Natural killer cell (primary cell): Measurements from ENCODE around the gene GLB1L. TPM values are rescaled to one million over a fixed set of nuclear protein-coding genes. Genes with fewer than 3 reads are reported as not detected.

Experiments
- ATAC-seq, 3 donors: fragments of 150-1000 bp in 2 of 3; fragments of 200-7000 bp in 1 of 3; cut with Tn5 transposase; 1 replicate in 1 of 3; 2 replicates in 2 of 3; pipeline ENCODE4 v1.10.0; 2021; ENCODE audit warnings: mild to moderate bottlenecking in 2 of 3, moderate library complexity in 2 of 3
- DNase-seq, 2 donors: peaks; one replicate each; pipeline versions ENCODE4 v3.0.0 to v3.0.0-alpha.2; 2013 to 2021; ENCODE audit warnings: mixed read lengths in 1 of 2
- H3K27ac ChIP-seq: one replicate; pipeline ENCODE4 v1.5.1; 2013; ENCODE audit warnings: mild to moderate bottlenecking, low read length
- H3K27me3 ChIP-seq: one replicate; pipeline ENCODE4 v1.6.1; 2013; ENCODE audit warnings: low read length; ENCODE audit not compliant: control insufficient read depth, insufficient read depth
- H3K36me3 ChIP-seq: one replicate; pipeline ENCODE4 v1.6.1; 2013; ENCODE audit warnings: low read length; ENCODE audit not compliant: control insufficient read depth, insufficient read depth
- H3K4me1 ChIP-seq: one replicate; pipeline ENCODE4 v1.6.1; 2013; ENCODE audit warnings: low read length; ENCODE audit not compliant: control insufficient read depth, insufficient read depth
- H3K4me3 ChIP-seq: one replicate; pipeline ENCODE4 v1.5.1; 2013; ENCODE audit warnings: low read length
- H3K9me3 ChIP-seq: one replicate; pipeline ENCODE4 v1.6.1; 2013; ENCODE audit warnings: low read length; ENCODE audit not compliant: control insufficient read depth, insufficient read depth
- H3K27ac Mint-ChIP-seq, 2 donors: one replicate each; pipeline ENCODE4 v1.8.0; 2022; ENCODE audit warnings: mild to moderate bottlenecking in 2 of 2, mixed read lengths in 2 of 2, moderate library complexity in 1 of 2
- H3K27me3 Mint-ChIP-seq, 2 donors: one replicate each; pipeline ENCODE4 v1.8.0; 2022; ENCODE audit warnings: low read depth in 2 of 2, mixed read lengths in 2 of 2
- H3K36me3 Mint-ChIP-seq: one replicate; pipeline ENCODE4 v1.8.0; 2022; ENCODE audit warnings: mixed read lengths
- H3K4me1 Mint-ChIP-seq, 2 donors: one replicate each; pipeline ENCODE4 v1.8.0; 2022; ENCODE audit warnings: mixed read lengths in 2 of 2
- H3K4me3 Mint-ChIP-seq: one replicate; pipeline ENCODE4 v1.8.0; 2022; ENCODE audit warnings: mild to moderate bottlenecking, moderate library complexity, mixed read lengths
- H3K9me3 Mint-ChIP-seq, 2 donors: one replicate each; pipeline ENCODE4 v1.8.0; 2022; ENCODE audit warnings: mixed read lengths in 2 of 2
- WGBS: methylation state at CpG from one replicate; pipeline ENCODE4 v1.1.7; 2013; ENCODE audit warnings: missing lambda C conversion rate; ENCODE audit not compliant: insufficient coverage; 5-methylcytosine and 5-hydroxymethylcytosine counted together
- intact Hi-C: fragments of 100-400 bp; cut with micrococcal nuclease; formaldehyde crosslinking; loops from one replicate; pipeline ENCODE4 v1.14.2; 2022
- total RNA-seq, 4 donors: library from RNA; stranded (reverse); fragments of 120-200 nt in 1 of 4; gene quantifications; one replicate each; pipeline versions ENCODE4 v1.2.3 to v1.2.4, GENCODE V29; 2013 to 2022
- TF ChIP-seq, protein P1 (sequence below): fragments of 200-600 bp; IDR thresholded peaks from one replicate; pipeline ENCODE4 v1.8.0; 2022; ENCODE audit warnings: antibody characterized with exemption

Gene GLB1L
- total RNA-seq, 3 donors from 2014 or later (not counting 1 experiment from before 2014, with no cell fraction given) = 4.3 to 7.7 (median 4.5) TPM

DNA sequence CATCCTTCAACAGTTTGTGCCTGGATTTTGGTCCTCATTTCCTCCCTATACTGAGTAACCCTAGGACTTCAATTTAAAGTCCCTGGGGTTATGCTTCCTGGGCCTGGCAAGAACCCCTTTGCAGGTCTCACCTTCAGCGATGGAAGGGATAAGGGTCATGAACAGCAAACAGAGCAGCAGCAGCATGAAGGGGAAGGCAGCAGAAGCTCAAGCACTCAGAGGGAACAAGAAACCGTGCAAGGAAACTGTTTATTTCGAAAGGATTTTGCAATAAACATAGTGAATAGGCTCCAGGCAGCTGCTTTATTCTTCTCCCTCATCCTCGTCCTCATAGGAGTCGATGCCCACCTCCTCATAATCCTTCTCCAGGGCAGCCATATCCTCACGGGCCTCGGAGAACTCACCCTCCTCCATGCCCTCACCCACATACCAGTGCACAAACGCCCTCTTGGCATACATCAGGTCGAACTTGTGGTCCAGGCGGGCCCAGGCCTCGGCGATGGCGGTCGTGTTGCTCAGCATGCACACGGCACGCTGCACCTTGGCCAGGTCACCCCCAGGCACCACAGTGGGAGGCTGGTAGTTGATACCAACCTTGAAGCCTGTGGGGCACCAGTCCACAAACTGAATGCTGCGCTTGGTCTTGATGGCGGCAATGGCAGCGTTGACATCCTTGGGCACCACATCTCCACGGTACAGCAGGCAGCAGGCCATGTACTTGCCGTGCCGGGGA, 5.0 kb upstream of the GLB1L start:
- peak overlapping the region; percentile 86 to 98 for H3K27ac Mint-ChIP-seq
- no peaks in the 10 kb centered on the region for H3K36me3 Mint-ChIP-seq
- Histone ChIP-seq H3K27me3 (no peaks in the 10 kb centered on the region), H3K27ac (peak overlapping the region; percentile 97), H3K4me1 (peaks cover 82% of the 10 kb centered on the region), H3K36me3 (peaks cover 40% of the 10 kb centered on the region), H3K9me3 (no peaks in the 10 kb centered on the region), H3K4me3 (no peak overlapping the region)
- intact Hi-C loops = no loop called here
- H3K9me3 Mint-ChIP-seq = no peaks in the 10 kb centered on the region
- DNase-seq = peak in 1 of 2 donors; percentile 43
- ATAC-seq = no peak
- peak overlapping the region; percentile 61 for H3K4me3 Mint-ChIP-seq
- H3K27me3 Mint-ChIP-seq = peaks cover 0 to 3% of the 10 kb centered on the region in 2 donors
- H3K4me1 Mint-ChIP-seq = peaks cover 60 to 85% of the 10 kb centered on the region in 2 donors
- 84% methylated on average over 22 of the region's 22 CpGs for WGBS
- TF ChIP-seq, protein P1, sequence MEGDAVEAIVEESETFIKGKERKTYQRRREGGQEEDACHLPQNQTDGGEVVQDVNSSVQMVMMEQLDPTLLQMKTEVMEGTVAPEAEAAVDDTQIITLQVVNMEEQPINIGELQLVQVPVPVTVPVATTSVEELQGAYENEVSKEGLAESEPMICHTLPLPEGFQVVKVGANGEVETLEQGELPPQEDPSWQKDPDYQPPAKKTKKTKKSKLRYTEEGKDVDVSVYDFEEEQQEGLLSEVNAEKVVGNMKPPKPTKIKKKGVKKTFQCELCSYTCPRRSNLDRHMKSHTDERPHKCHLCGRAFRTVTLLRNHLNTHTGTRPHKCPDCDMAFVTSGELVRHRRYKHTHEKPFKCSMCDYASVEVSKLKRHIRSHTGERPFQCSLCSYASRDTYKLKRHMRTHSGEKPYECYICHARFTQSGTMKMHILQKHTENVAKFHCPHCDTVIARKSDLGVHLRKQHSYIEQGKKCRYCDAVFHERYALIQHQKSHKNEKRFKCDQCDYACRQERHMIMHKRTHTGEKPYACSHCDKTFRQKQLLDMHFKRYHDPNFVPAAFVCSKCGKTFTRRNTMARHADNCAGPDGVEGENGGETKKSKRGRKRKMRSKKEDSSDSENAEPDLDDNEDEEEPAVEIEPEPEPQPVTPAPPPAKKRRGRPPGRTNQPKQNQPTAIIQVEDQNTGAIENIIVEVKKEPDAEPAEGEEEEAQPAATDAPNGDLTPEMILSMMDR = no peak

DNA sequence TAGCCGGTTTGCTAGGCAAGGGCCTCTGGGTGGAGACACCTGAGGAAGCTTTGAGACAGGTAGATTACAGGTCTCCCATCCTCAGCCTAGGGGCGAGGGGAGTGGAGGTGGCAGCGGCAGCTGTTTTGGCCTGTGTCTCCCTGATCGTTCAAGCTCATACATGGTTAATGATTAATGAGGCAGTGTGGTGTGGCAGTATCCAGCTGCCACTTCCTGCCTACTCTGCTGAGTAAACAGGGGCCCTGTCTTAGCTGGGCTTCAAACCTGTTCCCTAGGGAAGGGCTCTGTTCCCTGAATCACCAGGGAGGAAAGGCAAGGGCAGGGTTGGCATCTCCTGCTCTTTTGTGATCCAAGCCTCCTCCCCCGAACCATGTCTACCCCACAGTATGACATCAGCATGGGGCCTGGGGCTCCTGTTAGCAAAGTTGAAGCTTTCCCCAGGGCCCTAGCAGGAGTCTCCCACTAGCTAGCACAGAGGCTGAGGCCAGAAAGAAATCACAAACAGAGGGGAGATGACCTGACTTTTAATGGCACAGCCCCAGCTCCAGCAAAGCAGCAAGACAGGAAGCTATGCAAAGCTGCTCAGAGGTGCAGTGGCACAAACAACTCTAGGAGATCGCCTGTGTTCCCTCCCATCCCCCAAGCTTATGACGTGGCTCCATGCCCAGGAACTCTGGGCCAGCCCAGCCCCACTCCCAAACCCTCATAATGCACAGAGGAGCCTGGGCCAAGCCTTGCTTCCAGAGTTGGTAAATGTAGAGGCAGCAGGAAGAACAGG, 4.1 kb upstream of the GLB1L start:
- Mint-ChIP-seq H3K4me3 (peak overlapping the region; percentile 61), H3K27me3 (no peaks in the 10 kb centered on the region), H3K9me3 (no peaks in the 10 kb centered on the region), H3K27ac (peak overlapping the region; percentile 86 to 98), H3K36me3 (no peaks in the 10 kb centered on the region), H3K4me1 (peaks cover 54 to 84% of the 10 kb centered on the region in 2 donors)
- ATAC-seq (no peak), DNase-seq (peak in 1 of 2 donors; percentile 73)
- Histone ChIP-seq H3K27me3 (no peaks in the 10 kb centered on the region), H3K9me3 (no peaks in the 10 kb centered on the region), H3K36me3 (peaks cover 40% of the 10 kb centered on the region), H3K4me1 (peaks cover 78% of the 10 kb centered on the region), H3K4me3 (peak overlapping the region; percentile 14), H3K27ac (peak overlapping the region; percentile 97)
- WGBS = 11% methylated on average over 7 of the region's 7 CpGs
- TF ChIP-seq, protein P1 = no peak
- intact Hi-C loops = no loop called here

DNA sequence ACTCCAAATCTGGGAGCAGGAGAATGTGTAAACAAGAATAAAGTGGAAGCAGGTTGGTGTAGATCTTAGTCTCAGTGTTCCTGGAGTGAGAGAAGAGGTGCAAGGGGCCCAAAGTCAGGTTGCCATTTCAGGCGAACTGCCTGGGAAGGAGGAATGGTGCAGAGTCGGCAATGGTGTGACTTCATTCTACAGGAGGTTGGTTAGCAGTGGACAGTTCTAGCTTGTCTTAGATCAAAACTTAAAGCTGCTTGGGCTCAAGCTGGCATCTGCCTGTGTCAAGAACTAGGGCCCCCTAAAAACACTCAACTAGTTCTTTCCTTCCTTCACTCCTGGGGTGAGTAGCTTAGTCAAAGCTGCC, 3.6 kb upstream of the GLB1L start:
- Histone ChIP-seq H3K4me3 (peak overlapping the region; percentile 14), H3K27me3 (no peaks in the 10 kb centered on the region), H3K4me1 (peaks cover 78% of the 10 kb centered on the region), H3K9me3 (no peaks in the 10 kb centered on the region), H3K27ac (peak overlapping the region; percentile 97), H3K36me3 (peaks cover 40% of the 10 kb centered on the region)
- Mint-ChIP-seq H3K27ac (peak overlapping the region; percentile 86 to 98), H3K36me3 (no peaks in the 10 kb centered on the region), H3K9me3 (no peaks in the 10 kb centered on the region), H3K27me3 (no peaks in the 10 kb centered on the region), H3K4me3 (peak overlapping the region; percentile 61), H3K4me1 (peaks cover 54 to 84% of the 10 kb centered on the region in 2 donors)
- intact Hi-C loops = no loop called here
- TF ChIP-seq, protein P1 = no peak
- ATAC-seq (no peak), DNase-seq (no peak)
- WGBS = 83% methylated on average over 2 of the region's 2 CpGs
